Adrenal gland (tissue), 12 donors: ENCODE measurements around the gene PGP. TPM values are rescaled to one million over a fixed set of nuclear protein-coding genes. Genes with fewer than 3 reads are reported as not detected.

Experiments used
- DNase-seq, 7 donors: peaks; one replicate each; pipeline ENCODE4 v3.0.0-alpha.2; 2019 to 2020
- H3K27ac ChIP-seq, 5 donors: fragments of 200-600 bp; sonication (generic) in 4 of 5; 1 replicate in 3 of 5; 2 replicates in 2 of 5; pipeline versions ENCODE4 v1.5.1 to v1.8.0; 2016 to 2020; ENCODE audit warnings: mild to moderate bottlenecking in 1 of 5
- H3K27me3 ChIP-seq: fragments of 200-600 bp; 2 replicates; pipeline ENCODE4 v1.8.0; 2021
- H3K36me3 ChIP-seq, 2 donors: fragments of 200-600 bp; replicated peaks in 1 of 2; 1 replicate in 1 of 2; 2 replicates in 1 of 2; pipeline versions ENCODE4 v1.5.1 to v1.8.0; 2018 to 2022
- H3K4me1 ChIP-seq, 2 donors: fragments of 200-600 bp; replicated peaks in 1 of 2; 1 replicate in 1 of 2; 2 replicates in 1 of 2; pipeline versions ENCODE4 v1.5.1 to v1.8.0; 2018 to 2021
- H3K4me3 ChIP-seq, 4 donors: fragments of 200-600 bp; sonication (generic) in 3 of 4; one replicate each; pipeline ENCODE4 v1.5.1; 2016 to 2018
- H3K9me3 ChIP-seq, 3 donors: fragments of 200-600 bp; sonication (generic) in 1 of 3; replicated peaks in 1 of 3; 1 replicate in 2 of 3; 2 replicates in 1 of 3; pipeline versions ENCODE4 v1.5.1 to v1.8.0; 2016 to 2021
- CTCF ChIP-seq, 6 experiments: fragments of 450-650 bp in 4 of 6; fragments of 200-600 bp in 2 of 6; sonication (generic) in 1 of 6; IDR thresholded peaks; 1 replicate in 5 of 6; 2 replicates in 1 of 6; pipeline versions ENCODE4 v1.5.1 to v1.8.0; 2016 to 2021; ENCODE audit warnings: antibody characterized with exemption in 6 of 6, mild to moderate bottlenecking in 2 of 6, moderate library complexity in 1 of 6
- POLR2A ChIP-seq, 2 donors: fragments of 450-650 bp; IDR thresholded peaks; one replicate each; pipeline ENCODE4 v1.6.1; 2017; ENCODE audit warnings: antibody characterized with exemption in 2 of 2, mild to moderate bottlenecking in 2 of 2, moderate library complexity in 1 of 2
- WGBS, 4 donors: extraction: QIAGEN DNeasy Blood & Tissue Kit in 2 of 4; methylation state at CpG; one replicate each; pipeline versions ENCODE4 v1.1.5 to v1.1.7; 2013 to 2017; 5-methylcytosine and 5-hydroxymethylcytosine counted together
- intact Hi-C, 2 donors: fragments of 100-400 bp; cut with DNase I; formaldehyde crosslinking; loops; one replicate each; pipeline versions ENCODE4 v1.14.1 to v1.15.0; 2022 to 2023
- polyA plus RNA-seq, 3 donors: library from polyadenylated mRNA; stranded (reverse); fragments of 200-250 nt in 2 of 3; fragments of 350-450 nt in 1 of 3; fragmentation: Illumina TruSeq in 1 of 3; extraction: RNeasy Lipid Tissue Mini Kit (QIAGEN cat#74804) in 1 of 3; gene quantifications; one replicate each; pipeline ENCODE4 v1.2.3, GENCODE V29; 2013 to 2014
- total RNA-seq, 9 donors: library from RNA; depleted of rRNA in 4 of 9; stranded (reverse); fragments of >200 nt in 4 of 9; fragments of 120-200 nt in 1 of 9; fragmentation: NEBNext Ultra II Directional in 1 of 9; extraction: Animal tissue kit (Norgen Biotek cat#: 25700) in 1 of 9; gene quantifications; one replicate each; pipeline versions ENCODE4 v1.1.0 to v1.2.4, GENCODE V29; 2013 to 2023
- donor health status: healthy with polysubstance abuse.
- donor health status: Bipolar disorder and iron deficiency.
- donor health status: DM: yes; HTN: yes; CAD: no.
- donor health status: DM: no; HTN: no; CAD: no.
- donor health status: DM: no; HTN: no; CAD: no.
- donor health status: DM: yes; HTN: yes; CAD: no.

PGP gene
- total and polyA plus RNA-seq, 12 donors: 8.3 to 24.1 (median 13.6) TPM

DNA sequence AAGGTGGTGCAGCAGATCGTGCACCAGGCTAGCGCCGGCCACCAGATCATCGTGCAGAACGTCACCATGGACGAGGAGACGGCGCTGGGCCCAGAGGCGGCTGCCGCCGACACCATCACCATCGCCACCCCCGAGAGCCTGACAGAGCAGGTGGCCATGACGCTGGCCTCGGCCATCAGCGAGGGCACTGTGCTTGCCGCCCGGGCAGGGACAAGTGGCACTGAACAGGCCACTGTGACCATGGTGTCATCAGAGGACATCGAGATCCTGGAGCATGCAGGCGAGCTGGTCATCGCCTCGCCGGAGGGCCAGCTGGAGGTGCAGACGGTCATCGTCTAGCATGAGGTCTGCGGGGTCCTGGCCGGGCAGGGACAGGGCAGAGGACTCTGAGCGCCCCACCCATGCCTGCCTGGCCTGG lies 20.6 kb upstream of the PGP start:
- Histone ChIP-seq H3K27ac (no peak overlapping the region), H3K27me3 (peaks cover 9% of the 10 kb centered on the region), H3K9me3 (no peaks in the 10 kb centered on the region), H3K4me1 (peaks cover 12 to 23% of the 10 kb centered on the region in 2 donors), H3K36me3 (peaks cover 0 to 52% of the 10 kb centered on the region in 2 donors), H3K4me3 (no peak overlapping the region)
- no peak for TF ChIP-seq CTCF (IDR thresholded peaks at IDR 0.05)
- no peak for TF ChIP-seq POLR2A (IDR thresholded peaks at IDR 0.05)
- intact Hi-C loops: no loop called here
- 87 to 97% (median 95%) methylated on average over 6 to 28 of the region's 28 CpGs for WGBS, 4 donors
- no peak for DNase-seq

DNA sequence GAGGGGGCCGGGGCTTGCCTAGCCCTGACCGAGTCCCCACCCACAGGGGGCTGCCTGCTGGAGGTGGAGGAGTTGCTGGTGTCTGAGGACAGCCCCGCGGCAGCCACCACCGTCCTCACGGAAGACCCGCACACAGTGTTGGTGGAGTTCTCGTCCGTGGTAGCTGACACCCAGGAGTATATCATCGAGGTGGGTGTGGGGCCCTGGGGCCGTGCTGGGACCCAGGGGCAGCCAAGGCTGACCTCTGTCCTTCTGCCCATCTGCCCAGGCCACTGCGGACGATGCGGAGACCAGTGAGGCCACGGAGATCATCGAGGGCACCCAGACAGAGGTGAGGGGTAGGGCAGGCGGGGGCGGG lies 20.2 kb upstream of the PGP start:
- no peak for DNase-seq
- WGBS, 4 donors: 92 to 100% (median 93%) methylated on average over 7 to 18 of the region's 18 CpGs
- Histone ChIP-seq H3K36me3 (peaks cover 0 to 55% of the 10 kb centered on the region in 2 donors), H3K27ac (no peak overlapping the region), H3K9me3 (no peaks in the 10 kb centered on the region), H3K4me3 (no peak overlapping the region), H3K27me3 (peaks cover 9% of the 10 kb centered on the region), H3K4me1 (peaks cover 12 to 23% of the 10 kb centered on the region in 2 donors)
- intact Hi-C loops: no loop called here
- TF ChIP-seq CTCF (IDR thresholded peaks at IDR 0.05) (no peak), POLR2A (IDR thresholded peaks at IDR 0.05) (no peak)

DNA sequence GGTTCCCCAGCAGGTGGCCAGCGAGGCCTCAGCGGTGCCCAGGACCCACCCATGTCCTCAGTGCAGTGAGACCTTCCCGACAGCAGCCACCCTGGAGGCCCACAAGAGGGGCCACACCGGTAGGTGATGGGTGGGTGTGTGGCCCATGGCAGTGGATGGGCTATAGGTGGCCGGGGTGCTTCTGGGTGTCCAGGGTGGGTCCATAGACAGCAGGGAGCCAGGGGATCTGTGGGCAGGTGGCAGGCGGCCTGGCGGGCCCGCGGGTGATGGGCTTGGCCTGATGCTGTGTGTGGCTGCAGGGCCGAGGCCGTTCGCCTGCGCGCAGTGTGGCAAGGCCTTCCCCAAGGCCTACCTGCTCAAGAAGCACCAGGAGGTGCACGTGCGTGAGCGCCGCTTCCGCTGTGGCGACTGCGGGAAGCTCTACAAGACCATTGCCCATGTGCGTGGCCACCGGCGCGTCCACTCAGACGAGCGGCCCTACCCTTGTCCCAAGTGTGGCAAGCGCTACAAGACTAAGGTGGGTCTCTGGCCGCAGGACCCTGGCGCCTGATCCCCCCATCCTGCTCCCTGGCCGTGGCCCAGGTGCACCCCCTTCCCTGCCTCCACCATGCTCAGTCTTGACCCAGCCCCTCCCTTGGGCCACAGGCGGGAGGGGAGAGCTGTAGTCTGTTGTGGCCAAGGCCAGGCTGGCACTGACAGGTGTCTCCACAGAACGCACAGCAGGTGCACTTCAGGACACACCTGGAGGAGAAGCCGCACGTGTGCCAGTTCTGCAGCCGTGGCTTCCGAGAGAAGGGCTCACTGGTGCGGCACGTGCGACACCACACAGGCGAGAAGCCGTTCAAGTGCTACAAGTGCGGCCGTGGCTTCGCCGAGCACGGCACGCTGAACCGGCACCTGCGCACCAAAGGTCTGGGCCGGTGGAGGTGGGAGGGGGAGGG lies 19.5 kb upstream of the PGP start:
- WGBS, 4 donors: 95 to 98% (median 96%) methylated on average over 21 to 51 of the region's 51 CpGs; no CpG with 5 or more reads in 1 of the 4 donors
- no peak for TF ChIP-seq CTCF (IDR thresholded peaks at IDR 0.05)
- no peak for TF ChIP-seq POLR2A (IDR thresholded peaks at IDR 0.05)

DNA sequence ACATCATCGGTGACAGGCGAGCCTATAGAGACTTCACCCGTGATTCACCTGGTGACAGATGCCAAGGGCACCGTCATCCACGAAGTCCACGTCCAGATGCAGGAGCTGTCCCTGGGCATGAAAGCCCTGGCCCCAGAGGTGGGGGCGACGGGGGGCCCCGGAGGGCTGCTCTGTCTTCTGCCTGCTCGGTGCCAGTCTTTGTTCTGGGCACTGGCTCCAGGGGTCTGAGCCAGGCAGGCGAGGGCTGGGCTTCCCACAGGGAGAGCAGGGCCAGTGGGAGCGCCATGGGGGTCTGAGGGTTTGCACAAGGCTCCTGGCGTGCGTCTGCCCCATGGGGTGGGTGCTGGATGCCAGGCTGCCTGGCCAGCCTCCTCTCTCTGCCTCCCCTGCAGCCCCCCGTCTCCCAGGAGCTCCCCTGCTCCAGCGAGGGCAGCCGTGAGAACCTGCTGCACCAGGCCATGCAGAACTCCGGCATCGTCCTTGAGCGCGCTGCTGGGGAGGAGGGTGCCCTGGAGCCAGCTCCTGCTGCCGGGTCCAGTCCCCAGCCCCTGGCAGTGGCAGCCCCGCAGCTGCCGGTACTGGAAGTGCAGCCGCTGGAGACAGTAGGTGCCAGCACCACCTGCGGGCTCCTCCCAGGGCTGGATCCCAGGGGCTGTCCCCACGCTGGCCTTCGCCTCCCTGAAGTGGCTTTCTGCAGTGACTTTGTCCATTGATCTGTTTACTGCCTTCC lies 18.6 kb upstream of the PGP start:
- Histone ChIP-seq H3K9me3 (no peaks in the 10 kb centered on the region), H3K4me1 (peaks cover 12 to 17% of the 10 kb centered on the region in 2 donors), H3K27me3 (peaks cover 9% of the 10 kb centered on the region), H3K4me3 (no peak overlapping the region), H3K27ac (no peak overlapping the region), H3K36me3 (peaks cover 0 to 70% of the 10 kb centered on the region in 2 donors)
- TF ChIP-seq POLR2A (IDR thresholded peaks at IDR 0.05): no peak
- no peak for TF ChIP-seq CTCF (IDR thresholded peaks at IDR 0.05)
- intact Hi-C loops: no loop called here
- 83 to 88% (median 87%) methylated on average over 14 to 28 of the region's 28 CpGs for WGBS, 4 donors
- DNase-seq: no peak

More for the DNA sequence above, 19.5 kb upstream of the PGP start:
- peaks cover 9% of the 10 kb centered on the region for H3K27me3 ChIP-seq
- peaks cover 0 to 61% of the 10 kb centered on the region in 2 donors for H3K36me3 ChIP-seq
- intact Hi-C loops: no loop called here
- no peaks in the 10 kb centered on the region for H3K9me3 ChIP-seq
- peaks cover 12 to 23% of the 10 kb centered on the region in 2 donors for H3K4me1 ChIP-seq
- no peak overlapping the region for H3K4me3 ChIP-seq
- no peak for DNase-seq
- no peak overlapping the region for H3K27ac ChIP-seq
